Stimulated activated CD8-positive, alpha-beta memory T cell treated with anti-CD3 and anti-CD28 coated beads, Interleukin-2, amount 100 ng/mL, for 1 hour (primary cell): ENCODE measurements around the gene DIPK1C.

Experiments used
- DNase-seq, 2 donors: peaks; one replicate each; pipeline ENCODE4 v3.0.0-alpha.2; 2020; ENCODE audit warnings: low read depth in 2 of 2

DIPK1C gene

DNA sequence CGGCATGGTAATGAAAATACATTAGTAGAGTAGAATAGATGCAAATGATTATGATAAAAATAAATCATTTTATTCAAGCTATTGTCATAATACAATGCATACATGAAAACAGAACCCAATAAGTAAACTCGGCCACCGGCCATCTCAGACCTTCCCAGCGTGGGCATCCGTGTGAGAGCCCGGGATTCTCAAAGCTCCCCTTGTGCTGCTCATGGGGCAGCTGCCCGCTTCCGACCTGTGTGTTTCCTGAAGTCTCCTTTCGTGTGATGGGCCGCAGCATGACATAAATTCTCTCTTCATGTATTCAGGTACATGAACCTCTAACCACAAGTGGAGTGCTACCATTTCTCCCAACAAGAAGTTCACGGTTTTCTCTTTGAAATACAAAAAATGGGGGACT, 25.6 kb upstream of the DIPK1C start:
- DNase-seq, result no peak

GRCh38 chr18:74480149-74480651, 23.1 kb upstream of the DIPK1C start:
- DNase-seq, result no peak

DNA sequence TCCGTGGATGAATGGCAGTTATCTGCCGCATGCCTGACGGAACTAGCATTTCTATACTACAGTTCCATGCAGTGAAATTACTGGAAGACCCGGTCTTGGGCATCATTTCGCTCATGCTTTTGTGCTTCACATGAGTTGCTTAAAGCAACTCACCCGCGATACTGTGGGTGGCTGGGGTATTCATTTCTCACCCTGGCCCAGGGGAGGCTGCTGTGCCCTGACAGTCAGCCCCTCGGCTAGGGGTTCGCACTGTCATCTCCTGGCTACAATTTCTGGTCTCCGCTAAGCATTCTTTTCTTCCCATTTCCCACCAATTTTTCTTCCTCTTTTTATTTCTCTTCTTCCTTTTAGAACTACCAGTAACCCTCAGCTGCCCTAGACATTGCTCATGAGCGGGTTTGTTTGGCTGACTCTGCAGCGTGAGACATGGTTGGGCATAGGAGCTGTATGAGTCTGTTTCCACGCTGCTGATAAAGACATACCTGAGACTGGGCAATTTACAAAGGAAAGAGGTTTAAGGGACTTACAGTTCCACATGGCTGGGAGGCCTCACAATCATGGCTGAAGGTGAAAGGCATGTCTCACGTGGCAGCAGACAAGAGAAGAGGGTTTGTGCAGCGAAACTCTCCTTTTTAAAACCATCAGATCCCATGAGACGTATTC, 22.5 kb upstream of the DIPK1C start:
- DNase-seq, result no peak

DNA sequence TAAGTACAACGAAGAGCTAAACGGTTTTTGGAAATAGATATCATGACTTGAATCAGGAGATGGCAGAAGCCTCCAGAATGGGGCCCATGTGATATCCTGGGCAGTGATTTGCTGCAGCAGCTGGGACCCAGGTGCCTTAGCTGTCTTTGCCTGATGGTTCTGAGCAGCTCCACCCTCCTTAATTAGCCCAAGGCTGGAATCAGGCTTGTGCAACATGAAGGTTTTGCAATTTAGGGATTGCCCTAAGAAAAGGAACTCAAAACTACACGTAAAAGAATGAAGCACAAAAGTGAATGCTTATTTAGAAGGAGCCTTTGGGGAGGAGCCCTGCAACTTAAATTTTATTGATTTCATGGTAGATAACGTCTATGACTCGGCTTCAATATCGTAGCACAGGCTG, 21.8 kb upstream of the DIPK1C start:
- DNase-seq, result no peak

GRCh38 chr18:74478316-74478715, 21.2 kb upstream of the DIPK1C start:
- no peak for DNase-seq

- DNase-seq, result no peak
These were observed 20.7 kb upstream of the DIPK1C start for GRCh38 chr18:74477771-74478170.

DNA sequence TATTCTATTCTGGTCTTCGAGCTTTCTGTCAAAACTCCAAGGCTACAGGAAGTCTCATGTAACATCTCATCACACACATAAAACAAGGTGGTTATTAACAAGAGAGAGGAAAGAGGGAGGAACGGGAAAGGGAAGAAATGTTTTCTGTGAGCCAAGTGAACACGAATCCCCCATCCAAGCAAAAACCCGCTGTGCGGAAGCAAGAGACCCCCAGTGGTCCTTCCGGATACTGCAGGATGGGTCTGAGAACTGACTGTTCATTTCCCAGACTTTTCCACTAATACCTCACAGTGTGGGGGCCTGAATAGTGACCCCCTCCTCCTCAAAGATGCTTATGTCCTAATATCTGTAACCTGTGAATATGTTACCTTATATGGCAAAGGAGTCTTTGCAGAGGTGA, 19.0 kb upstream of the DIPK1C start:
- DNase-seq, result no peak

DNA sequence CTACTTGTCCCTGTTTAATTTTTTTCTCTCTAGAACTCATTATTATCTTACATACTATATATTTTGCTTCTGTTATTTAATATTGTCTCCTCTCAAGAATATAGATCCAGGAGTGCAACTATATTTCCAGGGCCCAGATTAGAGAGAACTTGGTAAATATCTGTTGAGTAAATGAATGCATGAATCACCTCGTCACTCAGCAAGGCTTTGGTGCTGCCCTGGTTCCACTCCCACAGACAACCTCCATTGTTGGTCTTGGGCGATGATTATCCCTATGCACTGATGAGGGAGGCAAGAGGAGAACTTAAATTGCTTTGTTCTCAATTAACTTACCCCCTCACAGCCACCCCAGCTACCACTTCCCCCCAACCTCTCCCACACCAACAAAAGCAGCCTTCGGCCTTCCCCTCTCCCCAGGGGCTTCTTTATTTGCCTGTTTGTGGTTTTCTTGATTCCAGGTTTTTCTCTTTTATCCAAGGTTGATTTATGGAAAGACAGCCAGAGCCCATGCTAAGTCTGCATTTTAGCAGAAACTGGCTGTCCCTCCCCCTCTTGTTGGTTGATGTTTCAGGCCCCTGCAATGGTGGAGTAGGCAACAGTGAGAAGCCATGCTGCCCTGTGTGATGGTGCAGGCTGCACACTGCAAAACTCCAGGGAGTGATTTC, 17.0 kb upstream of the DIPK1C start:
- DNase-seq, result no peak

DNA sequence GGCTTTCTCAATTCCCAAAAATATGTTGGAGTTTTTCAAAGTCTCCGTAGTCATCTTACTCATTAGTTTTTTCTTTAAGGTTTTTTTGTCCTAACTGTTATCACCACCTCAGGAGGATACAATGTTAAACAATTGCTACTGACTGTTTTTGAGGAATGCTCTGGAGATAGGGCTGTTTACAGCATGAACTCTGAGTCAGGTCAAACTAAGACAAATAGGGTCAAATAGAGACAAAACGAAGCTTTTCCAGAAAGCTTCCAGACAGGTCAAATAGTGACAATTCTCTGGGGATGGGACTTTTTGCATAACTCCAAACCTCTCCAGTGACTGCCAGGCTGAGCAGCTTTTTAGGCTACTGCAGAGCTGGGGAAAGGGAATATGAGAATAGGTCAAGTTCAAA, 15.2 kb upstream of the DIPK1C start:
- no peak for DNase-seq

- no peak for DNase-seq
These were observed 11.5 kb upstream of the DIPK1C start for GRCh38 chr18:74468547-74469061.

DNA sequence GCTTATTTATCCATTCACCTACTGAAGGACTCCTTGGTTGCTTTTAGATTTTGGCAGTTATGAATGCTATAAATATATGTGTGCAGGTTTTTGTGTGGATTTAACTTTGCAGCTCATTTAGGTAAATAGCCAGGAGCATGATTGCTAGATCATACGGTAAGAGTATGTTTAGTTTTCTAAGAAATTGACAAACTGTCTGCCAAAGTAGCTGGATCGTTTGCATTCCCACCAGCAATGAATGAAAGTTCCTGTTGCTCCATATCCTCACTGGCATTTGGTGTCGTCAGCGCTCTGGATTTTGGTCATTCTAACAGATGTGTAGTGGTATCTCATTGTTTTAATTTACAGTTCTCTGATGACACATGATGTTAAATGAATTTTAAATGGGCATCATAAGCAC, 8.7 kb upstream of the DIPK1C start:
- no peak for DNase-seq

GRCh38 chr18:74463983-74464382, 6.9 kb upstream of the DIPK1C start:
- DNase-seq, result no peak

DNA sequence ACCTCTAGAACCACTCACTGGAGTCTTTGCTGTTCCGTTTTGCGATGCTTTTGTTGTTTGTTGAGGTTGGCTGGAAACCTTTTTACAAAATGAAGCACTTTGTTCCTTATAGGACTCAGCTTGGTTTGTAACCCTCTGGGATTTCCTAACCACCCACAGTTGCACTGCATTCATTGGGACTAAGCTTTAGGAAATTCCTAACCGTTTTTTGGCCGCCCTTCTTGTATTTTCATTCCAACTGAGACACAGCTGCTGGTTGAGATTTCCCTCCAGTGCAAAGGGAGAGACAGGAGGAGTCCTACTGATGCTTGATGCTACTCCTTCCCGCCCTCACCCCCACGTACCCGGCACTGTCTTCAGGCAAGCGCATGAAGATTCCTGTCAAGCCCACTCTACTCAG, 6.1 kb upstream of the DIPK1C start:
- no peak for DNase-seq

- no peak for DNase-seq
These were observed 3.7 kb upstream of the DIPK1C start for GRCh38 chr18:74460825-74461224.

GRCh38 chr18:74459889-74460288, 2.8 kb upstream of the DIPK1C start:
- no peak for DNase-seq

DNA sequence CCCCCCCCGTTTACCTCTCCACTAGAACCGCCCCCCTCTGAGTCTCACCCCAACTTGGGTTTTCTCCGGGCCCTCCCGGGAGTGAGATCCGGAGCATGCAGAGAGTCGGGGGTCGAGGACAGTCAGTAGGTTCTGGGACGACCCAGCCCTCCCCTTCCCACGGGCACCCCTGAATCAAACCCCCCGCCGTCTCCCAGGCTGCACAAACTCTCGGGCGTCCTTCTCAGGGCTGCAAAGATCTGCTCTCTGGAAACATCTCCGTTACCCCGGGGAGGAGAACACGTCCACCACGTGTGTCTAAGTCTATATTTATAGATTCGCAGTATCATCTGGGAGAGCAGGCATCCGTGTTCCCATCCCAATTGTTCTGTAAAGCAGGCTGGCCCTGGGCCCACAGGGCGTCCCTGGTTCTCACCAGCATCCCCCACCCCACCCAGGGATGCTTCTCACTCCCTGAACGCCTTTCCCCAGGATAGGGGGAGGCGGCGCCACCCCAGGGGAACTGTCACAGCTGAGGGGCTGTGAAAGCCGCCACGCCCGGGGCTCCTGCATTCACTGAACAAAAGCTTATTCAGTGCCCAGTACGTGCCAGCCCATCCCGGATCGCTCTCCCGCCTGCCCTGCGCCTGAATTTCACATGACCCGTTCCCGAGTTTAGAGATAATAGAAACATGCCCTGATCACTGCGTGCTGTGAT, 765 bp upstream of the DIPK1C start:
- no peak for DNase-seq

DNA sequence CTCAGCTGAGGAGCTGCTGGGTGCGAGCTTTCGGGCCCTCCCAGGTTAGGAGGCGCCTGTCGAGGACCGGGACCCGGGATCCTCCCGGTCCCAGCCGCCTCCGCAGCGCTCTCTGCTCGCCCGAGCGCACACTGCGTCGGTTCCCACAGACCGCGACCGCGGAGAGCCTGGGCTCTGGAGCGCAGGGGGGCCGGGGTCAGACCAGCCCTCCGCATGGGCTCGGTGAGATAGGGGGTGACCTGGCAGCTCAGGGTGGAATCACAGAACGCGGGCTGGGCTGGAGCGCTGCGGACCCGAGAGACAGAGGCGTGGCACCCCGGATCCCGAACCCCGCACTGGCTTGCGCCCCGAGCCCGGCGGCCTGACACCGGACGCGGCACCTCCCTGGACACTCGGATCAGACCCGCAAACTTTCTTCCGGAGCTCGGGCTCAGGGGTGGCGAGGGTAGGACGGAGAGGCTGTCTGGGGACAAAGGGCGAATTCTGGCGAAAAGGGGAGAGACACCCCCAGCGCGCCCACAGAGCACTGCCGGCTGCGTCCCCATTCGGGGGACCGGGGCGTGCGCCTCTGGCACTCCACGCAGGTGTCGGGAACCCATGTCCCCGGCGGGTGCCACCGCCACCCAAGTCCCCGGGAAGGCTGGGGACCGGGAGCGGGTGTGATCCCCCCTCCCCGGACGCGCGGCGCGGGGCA, 612 bp downstream of the DIPK1C start:
- DNase-seq, result no peak

DNA sequence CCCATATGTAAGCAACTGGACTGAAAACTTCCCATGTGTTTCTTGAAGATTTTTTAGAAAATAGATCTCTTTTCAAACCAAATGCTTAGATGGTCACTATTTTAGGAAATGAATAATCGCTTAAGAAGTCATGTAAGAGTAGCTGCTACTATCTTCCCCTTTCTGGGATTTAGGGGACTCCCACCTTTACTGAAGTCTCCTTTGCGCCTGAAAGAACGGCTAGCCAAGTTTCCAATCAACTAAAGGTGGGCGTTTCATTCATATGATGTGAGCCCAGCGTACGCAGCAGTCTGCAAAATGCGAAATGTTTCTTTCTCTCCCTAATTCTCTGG, 1.1 kb downstream of the DIPK1C start:
- DNase-seq, result no peak

DNA sequence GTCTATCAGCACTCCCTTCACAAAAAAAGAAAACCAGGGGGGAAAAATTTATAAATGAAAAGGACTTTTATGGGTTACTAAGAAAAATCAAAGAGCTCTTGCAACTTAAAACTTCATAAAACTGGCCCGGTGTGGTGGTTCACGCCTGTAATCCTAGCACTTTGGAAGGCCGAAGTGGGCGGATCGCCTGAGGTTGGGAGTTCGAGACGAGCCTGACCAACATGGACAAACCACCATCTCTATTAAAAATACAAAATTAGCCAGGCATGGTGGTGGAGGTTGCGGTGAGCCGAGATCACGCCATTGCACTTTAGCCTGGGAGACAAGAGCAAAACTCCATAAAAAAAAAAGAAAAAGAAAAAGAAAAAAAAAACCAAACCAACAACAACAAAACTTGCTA, 1.7 kb downstream of the DIPK1C start:
- no peak for DNase-seq

DNA sequence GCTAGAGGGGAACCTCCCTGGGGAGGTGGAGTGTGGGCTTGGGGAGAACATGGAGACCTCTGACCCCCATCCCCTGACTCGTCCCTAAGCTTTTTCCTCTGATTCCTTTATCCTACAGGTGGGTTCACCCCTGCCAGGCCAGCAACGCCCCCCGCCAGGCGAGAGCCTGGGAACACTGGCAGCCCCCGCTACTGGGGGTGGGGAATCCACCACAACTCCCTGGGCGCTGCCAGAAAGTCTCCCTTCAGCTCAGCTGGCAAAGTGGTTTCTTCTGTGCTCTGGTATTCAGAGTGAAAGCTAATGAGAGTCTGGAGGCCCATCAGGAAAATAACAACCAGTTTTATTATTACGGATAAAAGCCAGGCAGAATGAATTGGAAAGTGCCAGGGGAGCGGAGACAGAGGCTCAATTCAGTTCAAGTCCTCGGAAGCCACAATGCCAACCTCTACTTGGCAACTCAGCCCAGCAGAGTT, 2.8 kb downstream of the DIPK1C start:
- no peak for DNase-seq

- DNase-seq, result no peak
These were observed 3.4 kb downstream of the DIPK1C start for GRCh38 chr18:74453642-74454198.

DNA sequence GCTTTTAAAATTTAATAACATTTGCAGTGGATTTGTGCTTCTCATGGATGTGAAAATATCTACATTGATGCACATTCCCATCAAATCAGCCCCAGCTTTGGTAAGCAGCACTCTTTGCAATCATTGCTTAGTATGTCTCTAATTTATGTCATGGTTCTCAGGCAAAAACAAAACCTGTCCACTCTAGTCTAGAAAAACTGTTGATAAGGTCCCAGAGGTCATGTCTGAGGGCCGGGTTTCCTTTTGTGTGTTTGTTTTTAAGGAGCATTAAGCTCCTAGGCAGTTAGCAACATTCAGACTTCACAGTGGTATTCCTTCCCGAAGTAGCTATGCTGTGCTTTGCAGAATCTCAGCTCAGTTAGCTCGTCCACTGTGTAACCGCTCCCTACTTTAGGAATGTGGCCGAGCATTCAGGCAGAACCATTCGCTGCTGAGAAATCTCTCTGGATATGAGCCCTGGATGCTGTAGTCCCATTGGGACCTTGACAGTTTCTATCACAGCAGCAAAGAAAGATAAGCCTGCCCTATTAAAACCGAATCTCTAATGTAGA, 4.0 kb downstream of the DIPK1C start:
- no peak for DNase-seq
